Superior temporal gyrus (tissue), 1 donor: Measurements from ENCODE around the gene CFAP97D2.
"Not testable (repeated sequence)": the region's sequence is repeated elsewhere in the genome, so short reads cannot be mapped to it uniquely, and the experiment has no call there.

Source experiments
- DNase-seq: peaks from one replicate; pipeline ENCODE4 v3.0.0-alpha.2; 2016; ENCODE audit errors: extremely low spot score

The CFAP97D2 gene

GRCh38 chr13:114158869-114159666 is 20.0 kb upstream of the CFAP97D2 start:
- DNase-seq: not testable (repeated sequence)

GRCh38 chr13:114161028-114161556 is 18.0 kb upstream of the CFAP97D2 start:
- no peak for DNase-seq

DNA sequence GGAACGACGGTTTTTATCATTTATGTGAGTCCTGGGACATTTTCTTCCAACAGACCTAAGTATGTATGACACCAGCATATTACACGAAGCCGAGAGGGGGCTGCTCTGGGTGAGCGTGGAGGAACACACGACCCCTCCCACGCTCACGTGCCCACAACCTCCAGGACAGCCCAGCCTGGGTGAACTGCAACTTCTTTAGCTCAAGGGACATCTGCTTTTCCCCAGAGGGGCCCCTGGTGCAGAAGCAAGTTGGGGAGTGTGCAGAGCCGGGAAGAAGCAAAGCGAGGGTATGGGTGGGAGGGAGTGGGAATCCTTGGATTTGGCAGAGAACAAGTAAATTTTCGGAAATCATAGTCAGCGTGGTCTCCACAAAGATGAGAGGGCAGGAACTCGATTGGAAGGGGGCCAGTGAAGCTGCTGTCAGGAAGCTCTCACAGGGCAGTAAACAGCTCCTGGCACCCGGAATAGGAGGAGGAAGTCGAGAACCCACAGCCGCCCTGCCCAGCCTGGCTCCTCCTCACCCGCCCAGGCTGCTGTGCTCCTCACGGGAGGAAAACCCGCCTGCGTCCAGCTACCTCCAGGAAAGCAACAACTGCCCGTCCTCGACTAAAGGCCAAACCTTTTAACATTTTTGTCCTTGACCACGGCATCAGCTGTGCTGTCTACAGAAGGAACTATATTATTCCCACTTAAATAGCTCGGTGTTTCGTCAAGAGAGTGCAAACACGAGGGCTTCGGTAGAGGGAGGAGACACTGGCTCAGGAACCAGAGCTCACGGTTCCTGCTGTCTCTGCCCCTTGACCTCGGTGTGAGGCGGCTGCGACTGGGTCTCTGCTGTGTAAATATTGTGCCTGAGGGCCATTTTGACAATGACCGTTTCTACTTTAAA is 17.2 kb upstream of the CFAP97D2 start:
- no peak for DNase-seq

DNA sequence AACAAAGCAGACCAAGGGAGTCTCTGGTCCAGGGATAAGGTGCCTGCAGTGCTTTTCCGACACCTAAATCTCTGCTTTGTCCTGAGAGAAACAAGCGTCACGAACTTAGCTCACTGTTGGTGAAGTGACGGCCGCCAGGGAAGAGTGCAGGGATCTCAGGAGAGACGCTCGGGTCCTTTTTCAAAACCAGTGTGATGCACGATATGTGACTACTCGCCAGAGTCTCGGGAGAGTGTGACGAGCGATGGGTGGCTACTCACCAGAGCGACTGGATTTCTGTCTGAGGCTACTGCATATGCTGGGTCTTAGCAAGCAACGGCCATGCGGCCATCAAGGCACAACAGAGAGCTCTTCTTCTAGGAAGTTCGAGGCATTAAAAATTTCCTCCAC is 16.5 kb upstream of the CFAP97D2 start:
- no peak for DNase-seq

DNA sequence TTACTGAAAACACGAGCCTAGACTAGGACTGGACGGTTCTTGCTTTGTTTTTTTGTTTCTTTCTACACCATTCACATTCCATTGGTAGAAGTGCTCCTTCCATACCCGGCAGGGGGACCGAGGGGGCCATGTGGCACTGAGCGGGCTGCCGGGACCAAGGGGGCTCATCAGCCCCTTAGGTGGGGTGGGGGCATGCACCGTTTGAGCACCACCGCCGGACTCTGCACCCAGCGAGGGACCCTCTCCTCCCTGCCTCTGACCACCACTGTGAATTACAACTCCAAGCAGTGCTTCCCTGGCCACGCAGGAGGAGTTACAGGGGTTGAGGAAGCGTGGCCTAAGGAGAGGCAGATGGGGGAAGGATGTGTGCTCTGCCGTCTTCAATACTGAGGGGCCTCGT is 15.0 kb upstream of the CFAP97D2 start:
- DNase-seq: no peak

DNA sequence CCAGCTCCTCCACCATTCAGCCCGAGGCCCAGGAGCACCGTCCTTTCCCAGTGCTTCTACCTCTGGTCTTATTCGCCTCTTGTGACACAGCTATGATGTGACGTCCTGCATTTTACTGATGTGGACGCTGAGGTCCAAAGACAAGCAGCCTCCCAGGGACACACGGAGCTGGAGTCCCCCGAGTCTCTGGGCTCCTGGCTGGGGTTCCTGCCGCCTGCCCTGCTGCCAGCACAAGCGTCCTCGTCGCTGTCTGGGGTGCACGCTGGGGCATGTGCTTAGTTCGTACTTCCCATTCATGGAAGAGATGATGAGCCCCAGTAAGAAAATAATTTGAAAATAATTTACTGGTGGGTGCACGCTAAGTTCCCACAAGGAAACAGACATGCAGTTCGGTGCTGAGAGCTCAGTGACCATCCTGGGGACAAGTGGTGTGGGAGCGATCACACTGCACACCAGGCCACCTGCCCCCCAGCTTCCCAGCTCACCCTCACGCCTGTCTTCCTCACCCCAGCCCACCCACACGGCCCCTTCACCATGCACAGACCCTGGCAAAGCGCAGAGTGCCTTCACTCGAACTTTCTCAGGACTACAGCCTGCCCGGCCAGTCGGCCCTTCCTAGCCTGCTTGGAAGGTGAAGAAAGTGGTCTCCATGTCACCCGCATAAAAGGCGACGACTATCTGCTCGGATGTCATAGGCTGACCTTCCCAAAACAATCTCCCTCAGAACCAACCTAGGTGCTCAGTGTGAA is 14.2 kb upstream of the CFAP97D2 start:
- no peak for DNase-seq

DNA sequence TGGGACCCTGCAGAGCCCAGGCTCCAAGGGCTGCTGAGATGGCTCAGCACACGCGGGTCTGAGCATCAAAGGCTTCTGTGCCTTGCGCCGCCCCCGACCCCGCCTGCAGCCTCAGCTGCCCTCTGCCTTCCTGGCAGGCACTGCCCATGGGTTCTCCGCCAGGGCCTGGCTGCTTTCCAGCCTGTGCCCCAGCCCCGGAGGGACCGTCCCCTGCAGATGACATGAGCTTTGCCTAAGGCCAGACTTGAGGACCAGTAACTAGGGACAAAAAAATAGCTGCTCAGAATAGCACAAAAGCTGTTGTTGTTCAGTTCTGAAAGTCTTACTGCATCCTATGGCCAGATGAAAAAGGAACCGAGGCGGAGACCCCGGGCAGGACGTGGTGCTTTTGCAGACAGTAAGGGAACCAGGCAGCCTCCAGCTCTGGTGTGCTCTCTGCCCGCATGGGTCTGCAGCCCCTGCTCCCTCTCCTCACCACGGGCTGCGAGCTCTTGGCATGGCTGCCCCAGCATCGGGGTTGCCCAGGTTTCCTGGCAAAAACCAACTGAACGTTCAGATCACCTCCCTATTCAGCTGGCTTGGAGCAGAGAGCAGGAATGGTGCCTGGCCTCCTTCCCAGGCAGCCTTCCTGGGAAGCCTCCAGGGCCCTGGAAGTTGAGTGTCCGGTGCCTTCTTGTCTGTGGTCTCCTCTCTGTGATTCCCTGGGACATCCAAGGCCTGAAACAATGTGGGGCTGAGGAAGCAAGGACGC is 12.5 kb upstream of the CFAP97D2 start:
- peak; percentile 78 for DNase-seq

DNA sequence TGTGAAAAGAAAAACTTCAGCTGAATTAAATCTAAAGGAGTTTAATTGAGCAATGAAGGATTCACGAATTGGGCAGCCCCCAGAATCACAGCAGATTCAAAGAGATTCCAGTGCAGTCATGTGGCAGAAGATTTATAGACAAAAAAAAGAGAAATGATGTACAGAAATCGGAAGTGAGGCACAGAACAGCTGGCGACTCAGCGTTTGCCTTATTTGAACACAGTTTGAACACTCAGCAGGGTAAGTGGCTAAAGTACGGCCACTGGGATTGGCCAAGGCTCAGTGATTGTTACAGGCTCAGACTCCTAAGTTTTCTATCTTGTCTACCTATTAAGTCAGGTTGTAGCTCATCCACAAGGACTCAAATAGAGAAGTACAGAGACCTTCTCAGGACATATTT is 11.6 kb upstream of the CFAP97D2 start:
- peak; percentile 20 for DNase-seq

- DNase-seq: no peak
These were observed 11.2 kb upstream of the CFAP97D2 start for GRCh38 chr13:114167885-114168284.

- DNase-seq: no peak
These were observed 5.8 kb upstream of the CFAP97D2 start for GRCh38 chr13:114173272-114173671.

DNA sequence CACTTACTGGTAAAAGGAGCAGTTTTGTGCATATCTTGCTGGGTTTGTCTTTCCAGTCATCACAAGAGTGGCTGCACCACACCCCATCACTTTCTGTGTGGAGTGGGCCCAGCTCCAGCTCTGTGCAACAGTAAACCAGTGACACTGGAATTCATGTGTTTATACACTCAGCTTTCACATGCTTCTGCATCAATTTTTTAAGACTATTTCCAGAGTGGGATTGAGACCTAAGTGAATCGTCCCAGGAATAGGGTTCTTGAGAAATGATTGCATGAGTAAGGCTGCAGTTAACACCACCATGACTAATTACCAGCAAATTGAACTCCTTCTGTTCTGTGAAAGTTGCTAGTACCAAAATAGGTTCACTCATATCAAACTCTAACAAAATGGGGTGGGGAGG is 5.3 kb upstream of the CFAP97D2 start:
- no peak for DNase-seq

- no peak for DNase-seq
These were observed 4.5 kb upstream of the CFAP97D2 start for GRCh38 chr13:114174529-114174961.

DNA sequence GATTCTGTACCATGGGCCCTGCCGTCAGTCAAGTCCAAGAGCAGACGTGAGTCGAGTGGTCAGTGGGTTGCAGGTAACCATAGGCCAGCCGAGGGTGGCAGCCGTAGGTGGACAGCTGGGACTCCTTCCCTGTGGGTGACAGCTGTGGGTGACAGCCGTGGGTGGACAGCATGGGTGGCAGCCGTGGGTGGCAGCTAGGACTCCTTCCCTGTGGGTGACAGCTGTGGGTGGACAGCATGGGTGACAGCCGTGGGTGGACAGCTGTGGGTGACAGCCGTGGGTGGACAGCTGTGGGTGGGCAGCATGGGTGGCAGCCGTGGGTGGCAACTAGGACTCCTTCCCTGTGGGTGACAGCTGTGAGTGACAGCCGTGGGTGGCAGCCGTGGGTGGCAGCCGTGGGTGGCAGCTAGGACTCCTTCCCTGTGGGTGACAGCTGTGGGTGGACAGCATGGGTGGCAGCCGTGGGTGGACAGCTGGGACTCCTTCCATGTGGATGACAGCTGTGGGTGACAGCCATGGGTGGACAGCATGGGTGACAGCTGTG is 2.6 kb upstream of the CFAP97D2 start:
- not testable (repeated sequence) for DNase-seq

DNA sequence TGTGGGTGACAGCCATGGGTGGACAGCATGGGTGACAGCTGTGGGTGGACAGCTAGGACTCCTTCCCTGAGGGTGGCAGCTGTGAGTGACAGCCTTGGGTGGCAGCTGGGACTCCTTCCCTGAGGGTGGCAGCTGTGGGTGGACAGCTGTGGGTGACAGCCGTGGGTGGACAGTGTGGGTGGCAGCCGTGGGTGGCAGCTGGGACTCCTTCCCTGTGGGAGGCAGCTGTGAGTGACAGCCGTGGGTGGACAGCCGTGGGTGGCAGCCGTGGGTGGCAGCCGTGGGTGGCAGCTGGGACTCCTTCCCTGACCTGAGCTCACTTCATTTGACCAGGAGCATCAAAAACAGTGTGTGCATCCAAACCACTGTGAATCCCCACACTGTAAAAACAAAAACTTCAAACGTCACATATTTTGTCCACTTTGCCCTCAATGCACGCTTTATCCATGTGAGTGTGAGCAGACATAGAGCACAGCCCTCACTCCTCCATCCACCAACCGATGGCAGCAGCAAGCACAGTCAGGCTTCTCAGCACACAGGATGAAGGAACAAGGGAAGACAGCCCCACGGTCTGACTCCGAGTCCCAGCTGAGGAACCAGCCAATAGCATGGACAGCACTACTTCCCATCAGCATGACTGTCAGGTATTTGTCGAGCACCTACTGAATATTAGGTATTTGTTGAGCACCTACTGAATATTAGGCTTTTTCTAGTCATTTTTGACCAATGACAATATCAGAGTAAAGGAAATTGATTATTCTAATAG is 1.6 kb upstream of the CFAP97D2 start:
- no peak for DNase-seq

DNA sequence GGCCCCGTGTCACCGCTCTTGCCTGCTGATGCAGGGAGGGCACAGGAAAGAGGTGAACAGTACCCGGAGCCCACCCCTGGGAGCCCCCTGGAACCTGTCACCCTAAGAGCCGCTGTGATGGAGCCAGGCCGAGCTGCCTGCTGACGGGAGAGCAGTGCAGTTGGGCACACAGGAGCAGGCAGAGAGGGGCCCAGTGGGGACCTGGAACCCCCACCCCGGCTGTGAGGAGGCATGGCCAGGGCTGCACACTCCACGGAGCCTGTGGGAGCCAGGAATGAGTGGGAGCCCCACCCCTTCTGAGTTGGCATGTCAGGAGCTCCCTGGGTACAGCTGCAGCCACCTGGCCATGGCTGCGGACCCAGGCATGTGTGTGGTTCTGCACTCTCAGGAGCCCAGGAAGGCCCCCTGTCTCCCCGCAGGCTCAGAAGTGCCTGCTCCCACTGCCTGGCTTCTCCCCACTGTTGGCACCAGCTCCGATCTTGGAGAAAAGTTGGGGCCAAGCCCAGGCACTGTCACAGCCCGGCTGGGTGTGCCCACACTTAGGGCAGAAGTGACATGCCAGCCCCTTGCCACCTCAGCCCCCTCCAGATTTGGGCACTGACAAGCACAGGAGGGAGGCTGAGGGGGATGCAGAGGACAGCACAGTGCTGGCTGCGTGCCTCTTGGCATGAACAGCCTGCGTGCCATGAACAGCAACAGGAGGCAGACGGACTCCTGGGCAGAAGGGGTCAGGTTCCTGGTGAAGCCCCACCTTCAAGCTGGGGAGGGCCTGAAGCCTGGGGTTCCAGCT is 6.3 kb downstream of the CFAP97D2 start:
- DNase-seq: no peak

DNA sequence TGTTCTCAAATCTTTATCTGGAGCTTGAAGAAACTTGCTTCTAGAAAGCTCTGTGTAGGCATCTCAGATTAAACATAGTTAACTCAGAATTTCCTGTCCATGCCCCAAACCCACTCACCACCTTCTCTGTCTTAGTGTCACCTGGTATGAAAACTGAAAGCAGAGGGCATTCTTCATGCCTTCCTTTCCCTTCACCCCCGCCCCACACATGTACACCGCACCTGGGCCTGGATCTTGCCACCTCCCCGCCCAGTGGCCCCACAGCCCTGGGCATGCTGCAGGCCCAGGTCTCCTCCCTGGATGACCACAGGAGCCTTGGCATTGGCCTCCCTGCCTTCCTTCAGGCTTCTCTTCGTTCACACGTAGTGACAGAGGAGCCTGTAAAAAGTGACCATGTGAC is 15.8 kb downstream of the CFAP97D2 start:
- DNase-seq: no peak

- no peak for DNase-seq
These were observed 17.6 kb downstream of the CFAP97D2 start for GRCh38 chr13:114196629-114197028.

- no peak for DNase-seq
These were observed 19.5 kb downstream of the CFAP97D2 start for GRCh38 chr13:114198556-114198955.

DNA sequence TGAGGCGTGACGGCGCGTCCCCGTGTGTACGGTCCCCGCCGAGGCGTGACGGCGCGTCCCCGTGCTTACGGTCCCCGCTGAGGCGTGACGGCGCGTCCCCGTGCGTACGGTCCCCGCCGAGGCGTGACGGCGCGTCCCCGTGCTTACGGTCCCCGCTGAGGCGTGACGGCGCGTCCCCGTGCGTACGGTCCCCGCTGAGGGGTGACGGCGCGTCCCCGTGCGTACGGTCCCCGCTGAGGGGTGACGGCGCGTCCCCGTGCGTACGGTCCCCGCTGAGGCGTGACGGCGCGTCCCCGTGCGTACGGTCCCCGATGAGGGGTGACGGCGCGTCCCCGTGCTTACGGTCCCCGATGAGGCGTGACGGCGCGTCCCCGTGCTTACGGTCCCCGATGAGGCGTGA is 20.5 kb downstream of the CFAP97D2 start:
- not testable (repeated sequence) for DNase-seq
